ENCODE data around the gene KAT2B. TPM values are rescaled to one million over a fixed set of nuclear protein-coding genes. Genes with fewer than 3 reads are reported as not detected.
"Not testable (repeated sequence)": the region's sequence is repeated elsewhere in the genome, so short reads cannot be mapped to it uniquely, and the experiment has no call there.

The KAT2B gene
- total RNA-seq, 4 donors from 2014 or later, result 21.3 to 47.0 (median 33.3) TPM

DNA sequence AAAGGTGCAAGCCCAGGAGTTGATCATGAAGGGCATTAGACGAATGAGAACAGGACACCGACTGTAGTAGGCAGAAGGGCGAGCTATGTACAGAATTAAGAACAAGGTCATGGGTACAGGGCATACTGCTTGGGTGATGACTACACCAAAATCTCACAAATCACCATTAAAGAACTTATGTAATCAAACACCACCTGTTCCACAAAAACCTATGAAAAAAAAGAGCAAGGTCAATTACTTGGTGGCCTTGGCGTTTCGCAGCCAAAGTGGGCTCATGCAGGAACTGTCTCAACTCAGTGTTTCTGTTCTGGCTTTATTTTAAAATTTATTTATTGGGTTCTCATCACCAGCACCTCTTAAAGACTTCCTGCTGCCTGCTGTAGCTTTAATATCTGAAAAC, 2.1 kb downstream of the KAT2B start:
- no peak for ATAC-seq (ENCODE audit: low FRiP score)
- no peak for DNase-seq (ENCODE audit: low spot score)

DNA sequence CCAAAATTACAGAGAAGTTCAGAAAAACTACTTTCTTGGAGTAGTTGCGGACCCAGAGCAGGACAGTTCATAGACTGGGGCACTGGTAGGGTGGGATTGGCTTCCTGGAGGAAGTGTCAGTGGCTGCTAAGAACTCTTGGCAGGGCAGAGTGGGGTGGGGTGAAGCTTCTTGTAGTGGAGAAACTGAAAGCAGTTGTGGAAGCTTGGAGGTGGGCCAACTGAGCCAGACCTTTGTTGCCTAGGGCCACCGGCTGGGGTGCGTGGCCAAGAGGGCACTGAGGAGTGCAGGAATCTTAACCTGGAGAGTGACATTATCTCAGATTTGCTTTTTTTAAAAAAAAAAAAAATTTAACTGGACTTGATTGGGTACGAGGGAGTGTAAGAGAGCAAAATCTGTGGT, 3.1 kb downstream of the KAT2B start:
- DNase-seq (ENCODE audit: low spot score), result peak; percentile 72
- TF ChIP-seq, protein P1, sequence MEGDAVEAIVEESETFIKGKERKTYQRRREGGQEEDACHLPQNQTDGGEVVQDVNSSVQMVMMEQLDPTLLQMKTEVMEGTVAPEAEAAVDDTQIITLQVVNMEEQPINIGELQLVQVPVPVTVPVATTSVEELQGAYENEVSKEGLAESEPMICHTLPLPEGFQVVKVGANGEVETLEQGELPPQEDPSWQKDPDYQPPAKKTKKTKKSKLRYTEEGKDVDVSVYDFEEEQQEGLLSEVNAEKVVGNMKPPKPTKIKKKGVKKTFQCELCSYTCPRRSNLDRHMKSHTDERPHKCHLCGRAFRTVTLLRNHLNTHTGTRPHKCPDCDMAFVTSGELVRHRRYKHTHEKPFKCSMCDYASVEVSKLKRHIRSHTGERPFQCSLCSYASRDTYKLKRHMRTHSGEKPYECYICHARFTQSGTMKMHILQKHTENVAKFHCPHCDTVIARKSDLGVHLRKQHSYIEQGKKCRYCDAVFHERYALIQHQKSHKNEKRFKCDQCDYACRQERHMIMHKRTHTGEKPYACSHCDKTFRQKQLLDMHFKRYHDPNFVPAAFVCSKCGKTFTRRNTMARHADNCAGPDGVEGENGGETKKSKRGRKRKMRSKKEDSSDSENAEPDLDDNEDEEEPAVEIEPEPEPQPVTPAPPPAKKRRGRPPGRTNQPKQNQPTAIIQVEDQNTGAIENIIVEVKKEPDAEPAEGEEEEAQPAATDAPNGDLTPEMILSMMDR (IDR thresholded peaks at IDR 0.05), result no peak
- peak; percentile 45 for ATAC-seq (ENCODE audit: low FRiP score)

More for the DNA sequence above, 2.1 kb downstream of the KAT2B start:
- TF ChIP-seq, protein P1 (IDR thresholded peaks at IDR 0.05), result no peak

DNA sequence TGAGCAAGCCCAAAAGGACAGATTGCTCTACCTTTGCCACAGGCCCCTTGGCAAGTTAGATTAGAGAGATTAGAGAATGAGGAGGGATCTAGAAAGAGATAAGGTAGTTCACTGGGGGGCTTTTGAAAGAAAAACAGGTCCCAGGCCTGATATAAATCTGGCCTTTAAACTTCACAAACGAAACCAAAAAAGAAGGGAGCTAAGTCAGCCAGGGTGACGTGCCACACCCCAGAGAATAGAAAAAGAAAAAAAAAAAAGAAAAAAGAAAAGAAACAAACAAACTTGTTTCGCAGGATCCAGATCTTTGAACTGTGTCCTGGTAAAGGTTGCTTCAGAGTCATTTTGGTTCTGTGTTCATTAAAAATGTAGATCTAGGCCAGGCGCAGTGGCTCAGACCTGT, 3.6 kb downstream of the KAT2B start:
- no peak for DNase-seq (ENCODE audit: low spot score)
- TF ChIP-seq, protein P1 (IDR thresholded peaks at IDR 0.05), result no peak
- no peak for ATAC-seq (ENCODE audit: low FRiP score)

DNA sequence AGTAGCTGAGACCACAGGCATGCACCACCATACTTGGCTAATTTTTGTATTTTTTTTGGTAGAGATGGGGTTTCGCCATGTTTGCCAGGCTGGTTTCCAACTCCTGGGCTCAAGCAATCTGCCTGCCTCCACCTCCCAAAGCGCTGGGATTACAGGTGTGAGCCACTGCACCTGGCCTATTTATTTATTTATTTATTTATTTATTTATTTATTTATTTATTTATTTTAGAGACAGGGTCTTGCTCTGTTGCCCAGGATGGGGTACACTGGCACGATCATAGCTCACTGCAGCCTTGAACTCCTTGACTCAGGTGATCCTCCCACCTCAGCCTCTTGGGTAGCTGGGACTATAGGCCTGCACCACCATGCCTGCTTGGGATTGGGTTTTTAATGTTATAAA, 4.9 kb downstream of the KAT2B start:
- DNase-seq (ENCODE audit: low spot score); ATAC-seq (ENCODE audit: low FRiP score): not testable (repeated sequence)

GRCh38 chr3:20046556-20046955, 6.3 kb downstream of the KAT2B start:
- ATAC-seq (ENCODE audit: low FRiP score) (no peak), DNase-seq (ENCODE audit: low spot score) (no peak)
- TF ChIP-seq, protein P1 (IDR thresholded peaks at IDR 0.05), result no peak

GRCh38 chr3:20047341-20047779, 7.1 kb downstream of the KAT2B start:
- no peak for ATAC-seq (ENCODE audit: low FRiP score)
- no peak for DNase-seq (ENCODE audit: low spot score)
- TF ChIP-seq, protein P1 (IDR thresholded peaks at IDR 0.05), result no peak

- TF ChIP-seq, protein P1 (IDR thresholded peaks at IDR 0.05), result no peak
- DNase-seq (ENCODE audit: low spot score) (no peak), ATAC-seq (ENCODE audit: low FRiP score) (no peak)
These were observed 8.0 kb downstream of the KAT2B start for GRCh38 chr3:20047976-20048883.

All from omental fat pad (tissue), 4 donors.